ENCODE results near the gene PLET1.

DNA sequence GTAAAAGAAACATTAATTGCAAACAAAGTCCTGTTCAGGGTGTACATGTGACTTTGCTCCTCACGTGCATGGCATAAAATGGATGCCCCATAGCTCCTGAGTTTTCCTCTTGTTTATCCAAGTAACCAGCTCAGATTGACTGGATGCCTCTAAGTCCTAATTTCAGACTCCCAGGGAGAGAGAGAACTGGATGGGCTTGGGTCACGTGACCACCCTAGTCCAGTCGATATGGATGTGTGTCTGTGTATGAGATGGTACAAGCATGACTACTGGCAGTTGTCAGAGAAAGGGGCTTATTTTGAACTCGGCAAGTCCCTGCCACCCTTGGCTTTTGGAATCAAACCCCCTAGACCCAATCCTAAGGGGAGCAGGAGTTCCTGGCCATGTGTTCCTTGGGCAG lies 35.4 kb upstream of the PLET1 start:
- TF ChIP-seq, protein P1, sequence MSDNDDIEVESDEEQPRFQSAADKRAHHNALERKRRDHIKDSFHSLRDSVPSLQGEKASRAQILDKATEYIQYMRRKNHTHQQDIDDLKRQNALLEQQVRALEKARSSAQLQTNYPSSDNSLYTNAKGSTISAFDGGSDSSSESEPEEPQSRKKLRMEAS (IDR thresholded peaks at IDR 0.05; ENCODE audit: insufficient read depth, insufficient read length): no peak
- TF ChIP-seq, protein P2, sequence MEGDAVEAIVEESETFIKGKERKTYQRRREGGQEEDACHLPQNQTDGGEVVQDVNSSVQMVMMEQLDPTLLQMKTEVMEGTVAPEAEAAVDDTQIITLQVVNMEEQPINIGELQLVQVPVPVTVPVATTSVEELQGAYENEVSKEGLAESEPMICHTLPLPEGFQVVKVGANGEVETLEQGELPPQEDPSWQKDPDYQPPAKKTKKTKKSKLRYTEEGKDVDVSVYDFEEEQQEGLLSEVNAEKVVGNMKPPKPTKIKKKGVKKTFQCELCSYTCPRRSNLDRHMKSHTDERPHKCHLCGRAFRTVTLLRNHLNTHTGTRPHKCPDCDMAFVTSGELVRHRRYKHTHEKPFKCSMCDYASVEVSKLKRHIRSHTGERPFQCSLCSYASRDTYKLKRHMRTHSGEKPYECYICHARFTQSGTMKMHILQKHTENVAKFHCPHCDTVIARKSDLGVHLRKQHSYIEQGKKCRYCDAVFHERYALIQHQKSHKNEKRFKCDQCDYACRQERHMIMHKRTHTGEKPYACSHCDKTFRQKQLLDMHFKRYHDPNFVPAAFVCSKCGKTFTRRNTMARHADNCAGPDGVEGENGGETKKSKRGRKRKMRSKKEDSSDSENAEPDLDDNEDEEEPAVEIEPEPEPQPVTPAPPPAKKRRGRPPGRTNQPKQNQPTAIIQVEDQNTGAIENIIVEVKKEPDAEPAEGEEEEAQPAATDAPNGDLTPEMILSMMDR (IDR thresholded peaks at IDR 0.05; ENCODE audit: extremely low read depth in 1 of 2, insufficient read depth in 1 of 2, low read depth in 1 of 2, low read length in 2 of 2): no peak
- no peak for TF ChIP-seq POLR2AphosphoS5 (IDR thresholded peaks at IDR 0.05; ENCODE audit: insufficient read depth, low read depth, low read length)
- no peak for TF ChIP-seq GATA2 (IDR thresholded peaks at IDR 0.05; ENCODE audit: insufficient read depth, insufficient read length, low read depth, low read length)
- no peak for TF ChIP-seq POLR2A (IDR thresholded peaks at IDR 0.05; ENCODE audit: low read depth, low read length)
- TF ChIP-seq EZH2 (IDR thresholded peaks at IDR 0.05; ENCODE audit: borderline replicate concordance, low read depth, low read length, severe bottlenecking): no peak
- no peak for TF ChIP-seq MYC (IDR thresholded peaks at IDR 0.05; ENCODE audit: low read depth, low read length)
- TF ChIP-seq FOS (IDR thresholded peaks at IDR 0.05; ENCODE audit: borderline replicate concordance, insufficient read depth, low read length): no peak
- TF ChIP-seq JUN (IDR thresholded peaks at IDR 0.05; ENCODE audit: borderline replicate concordance, insufficient read depth, insufficient read length, low read depth): no peak

Data from endothelial cell of umbilical vein (primary cell).